Keratinocyte (primary cell): Measurements from ENCODE around the gene MAD1L1. TPM values are rescaled to one million over a fixed set of nuclear protein-coding genes. Genes with fewer than 3 reads are reported as not detected.

Experiments used
- DNase-seq: peaks from one replicate; pipeline ENCODE4 v3.0.0-alpha.2; 2011; ENCODE audit warnings: low read depth, missing footprints, low spot score
- FAIRE-seq: peaks from 2 replicates; lab custom pipeline; 2011; peaks lifted over from hg19 to GRCh38; lab: Jason Lieb, UNC
- H2AFZ ChIP-seq: 2 replicates; pipeline ENCODE4 v1.6.0; 2012; ENCODE audit warnings: low read length, control low read depth, inconsistent platforms; ENCODE audit not compliant: control insufficient read depth
- H3K27ac ChIP-seq: 2 replicates; pipeline ENCODE4 v1.5.1; 2011; ENCODE audit warnings: low read length; ENCODE audit not compliant: control insufficient read depth, insufficient read depth
- H3K27me3 ChIP-seq: 3 replicates; pipeline ENCODE4 v1.6.0; 2011; ENCODE audit warnings: low read length; ENCODE audit not compliant: control insufficient read depth, insufficient read depth; ENCODE audit errors: extremely low read depth
- H3K36me3 ChIP-seq, 2 experiments: 2 replicates in 1 of 2; 3 replicates in 1 of 2; pipeline ENCODE4 v1.5.1; 2011; ENCODE audit warnings: low read length in 2 of 2, mild to moderate bottlenecking in 1 of 2; ENCODE audit not compliant: control insufficient read depth in 2 of 2, insufficient read depth in 2 of 2; ENCODE audit errors: extremely low read depth in 1 of 2
- H3K4me1 ChIP-seq: 3 replicates; pipeline ENCODE4 v1.5.1; 2011; ENCODE audit warnings: low read length; ENCODE audit not compliant: control insufficient read depth, insufficient read depth; ENCODE audit errors: extremely low read depth
- H3K4me2 ChIP-seq: 3 replicates; pipeline ENCODE4 v1.6.0; 2011; ENCODE audit warnings: low read depth, low read length; ENCODE audit not compliant: control insufficient read depth, insufficient read depth; ENCODE audit errors: extremely low read depth
- H3K4me3 ChIP-seq, 3 experiments: fragments of 200-600 bp in 1 of 3; sonication (generic) in 1 of 3; 2 replicates in 2 of 3; 3 replicates in 1 of 3; pipeline ENCODE4 v1.5.1; 2011 to 2016; ENCODE audit warnings: low read length in 3 of 3, mild to moderate bottlenecking in 3 of 3, control low read depth in 2 of 3, inconsistent platforms in 1 of 3, low read depth in 1 of 3, mixed read lengths in 1 of 3, mixed run types in 1 of 3, moderate library complexity in 1 of 3; ENCODE audit not compliant: control insufficient read depth in 2 of 3, insufficient read depth in 2 of 3; ENCODE audit errors: extremely low read depth in 1 of 3
- H3K79me2 ChIP-seq: 2 replicates; pipeline ENCODE4 v1.6.0; 2012; ENCODE audit warnings: low read length; ENCODE audit not compliant: control insufficient read depth, insufficient read depth
- H3K9ac ChIP-seq: 3 replicates; pipeline ENCODE4 v1.6.0; 2011; ENCODE audit warnings: low read length; ENCODE audit not compliant: control insufficient read depth, insufficient read depth; ENCODE audit errors: extremely low read depth
- H3K9me1 ChIP-seq: 3 replicates; pipeline ENCODE4 v1.6.0; 2011; ENCODE audit warnings: low read length; ENCODE audit not compliant: control insufficient read depth, insufficient read depth; ENCODE audit errors: extremely low read depth
- H3K9me3 ChIP-seq: 2 replicates; pipeline ENCODE4 v1.5.1; 2012; ENCODE audit warnings: low read depth, low read length; ENCODE audit not compliant: control insufficient read depth
- H4K20me1 ChIP-seq: 3 replicates; pipeline ENCODE4 v1.6.0; 2011; ENCODE audit warnings: low read length; ENCODE audit not compliant: control insufficient read depth, insufficient read depth; ENCODE audit errors: extremely low read depth
- EZH2 ChIP-seq: IDR thresholded peaks from one replicate; pipeline ENCODE4 v1.6.1; 2012; ENCODE audit warnings: inconsistent platforms, mild to moderate bottlenecking, low read length, moderate library complexity
- dilution Hi-C: fragments of 300-500 bp; cut with MboI; formaldehyde crosslinking; loops from one replicate; pipeline ENCODE4 v1.7.0; 2020; ENCODE audit warnings: low sequenced_read_pairs; ENCODE audit not compliant: extremely low pct_ligation_motif_present
- polyA plus RNA-seq, 5 experiments: library from polyadenylated mRNA; depleted of rRNA in 3 of 5; stranded (reverse) in 3 of 5; stranded (forward) in 1 of 5; unstranded in 1 of 5; fragments of >200 nt; gene quantifications; 1 replicate in 1 of 5; 2 replicates in 3 of 5; 3 replicates in 1 of 5; pipeline versions ENCODE4 v1.2.1 to v1.2.3, GENCODE V29; 2011 to 2012; ENCODE audit warnings: missing spikeins in 2 of 5, low read depth in 1 of 5, low replicate concordance in 1 of 5
- TF ChIP-seq, protein P1 (sequence below), 3 experiments: IDR thresholded peaks in 1 of 3; conservative IDR thresholded peaks in 1 of 3; optimal IDR thresholded peaks in 1 of 3; 2 replicates in 2 of 3; 3 replicates in 1 of 3; pipeline versions ENCODE3 to v1.5.1; 2011; ENCODE audit warnings: low read length in 3 of 3, mild to moderate bottlenecking in 3 of 3, moderate library complexity in 2 of 3, control low read depth in 1 of 3, inconsistent platforms in 1 of 3; ENCODE audit not compliant: insufficient read depth in 2 of 3; ENCODE audit errors: extremely low read depth in 1 of 3

MAD1L1 gene
- polyA plus RNA-seq, 1 donor (not counting 4 experiments of a cell fraction or from before 2014, with no cell fraction given): 18.0 TPM

DNA sequence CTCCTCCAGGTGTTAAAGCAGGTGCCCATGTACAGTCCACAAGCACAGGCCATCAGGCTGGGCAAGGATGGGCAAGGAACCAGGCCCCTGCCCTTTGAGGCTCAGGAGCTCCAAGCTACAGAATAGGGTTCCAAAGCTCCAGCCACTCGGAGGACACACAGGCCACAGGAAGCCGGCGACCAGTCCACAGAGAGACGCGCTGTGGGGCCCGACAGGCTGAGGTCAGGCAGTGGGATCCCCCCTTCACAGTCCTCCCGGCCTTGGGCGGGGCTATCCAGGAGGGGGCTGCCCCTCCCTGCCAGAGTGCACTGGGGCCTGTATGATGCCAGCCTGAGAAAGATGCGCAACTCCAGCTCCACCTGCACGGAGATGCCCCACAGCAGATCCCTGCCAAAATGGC, 34.0 kb downstream of the MAD1L1 start:
- H3K27me3 ChIP-seq: no peaks in the 10 kb centered on the region
- no peaks in the 10 kb centered on the region for H4K20me1 ChIP-seq
- FAIRE-seq (no peak), DNase-seq (no peak)
- TF ChIP-seq, protein P1, sequence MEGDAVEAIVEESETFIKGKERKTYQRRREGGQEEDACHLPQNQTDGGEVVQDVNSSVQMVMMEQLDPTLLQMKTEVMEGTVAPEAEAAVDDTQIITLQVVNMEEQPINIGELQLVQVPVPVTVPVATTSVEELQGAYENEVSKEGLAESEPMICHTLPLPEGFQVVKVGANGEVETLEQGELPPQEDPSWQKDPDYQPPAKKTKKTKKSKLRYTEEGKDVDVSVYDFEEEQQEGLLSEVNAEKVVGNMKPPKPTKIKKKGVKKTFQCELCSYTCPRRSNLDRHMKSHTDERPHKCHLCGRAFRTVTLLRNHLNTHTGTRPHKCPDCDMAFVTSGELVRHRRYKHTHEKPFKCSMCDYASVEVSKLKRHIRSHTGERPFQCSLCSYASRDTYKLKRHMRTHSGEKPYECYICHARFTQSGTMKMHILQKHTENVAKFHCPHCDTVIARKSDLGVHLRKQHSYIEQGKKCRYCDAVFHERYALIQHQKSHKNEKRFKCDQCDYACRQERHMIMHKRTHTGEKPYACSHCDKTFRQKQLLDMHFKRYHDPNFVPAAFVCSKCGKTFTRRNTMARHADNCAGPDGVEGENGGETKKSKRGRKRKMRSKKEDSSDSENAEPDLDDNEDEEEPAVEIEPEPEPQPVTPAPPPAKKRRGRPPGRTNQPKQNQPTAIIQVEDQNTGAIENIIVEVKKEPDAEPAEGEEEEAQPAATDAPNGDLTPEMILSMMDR (optimal IDR thresholded peaks at IDR 0.05 in 1 of 3, IDR thresholded peaks at IDR 0.05 in 1 of 3, conservative IDR thresholded peaks at IDR 0.05 in 1 of 3; ENCODE audit: extremely low read depth in 1 of 3, insufficient read depth in 2 of 3, low read length in 3 of 3): no peak
- TF ChIP-seq EZH2: no peak
- no peak overlapping the region for H3K4me2 ChIP-seq
- H3K9me1 ChIP-seq: no peaks in the 10 kb centered on the region
- H3K79me2 ChIP-seq: no peaks in the 10 kb centered on the region
- no peak overlapping the region for H3K27ac ChIP-seq
- no peak overlapping the region for H2AFZ ChIP-seq
- no peaks in the 10 kb centered on the region for H3K9me3 ChIP-seq
- H3K9ac ChIP-seq: no peak overlapping the region
- H3K4me3 ChIP-seq: no peak overlapping the region
- dilution Hi-C loops: no loop called here
- peaks cover 11% of the 10 kb centered on the region for H3K4me1 ChIP-seq
- peaks cover 4 to 7% of the 10 kb centered on the region in 2 experiments for H3K36me3 ChIP-seq

DNA sequence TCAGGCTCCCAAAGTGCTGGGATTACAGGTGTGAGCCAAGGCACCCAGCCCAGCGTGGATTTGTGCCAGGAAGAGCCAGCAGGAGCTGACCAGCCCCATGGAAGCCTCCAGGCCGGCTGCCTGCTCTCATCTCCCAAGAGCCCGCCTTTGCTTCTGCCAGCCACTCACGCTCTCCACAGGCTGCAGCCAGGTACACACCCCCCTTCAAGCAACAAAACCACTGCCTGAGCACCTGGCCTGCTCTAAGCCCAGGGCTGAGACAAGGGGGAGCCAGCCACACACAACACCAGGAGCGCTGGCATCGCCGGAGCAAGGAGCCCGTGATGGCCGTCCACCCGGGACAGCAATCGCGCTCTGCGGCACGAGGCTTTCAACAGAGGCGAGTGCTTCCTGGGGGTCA, 34.5 kb downstream of the MAD1L1 start:
- TF ChIP-seq, protein P1 (optimal IDR thresholded peaks at IDR 0.05 in 1 of 3, IDR thresholded peaks at IDR 0.05 in 1 of 3, conservative IDR thresholded peaks at IDR 0.05 in 1 of 3; ENCODE audit: extremely low read depth in 1 of 3, insufficient read depth in 2 of 3, low read length in 3 of 3): no peak
- TF ChIP-seq EZH2: no peak
- FAIRE-seq (no peak), DNase-seq (no peak)
- dilution Hi-C loops: no loop called here
- H2AFZ ChIP-seq: no peak overlapping the region
- no peaks in the 10 kb centered on the region for H3K9me3 ChIP-seq
- H3K9me1 ChIP-seq: no peaks in the 10 kb centered on the region
- H3K79me2 ChIP-seq: no peaks in the 10 kb centered on the region
- H3K9ac ChIP-seq: no peak overlapping the region
- no peaks in the 10 kb centered on the region for H4K20me1 ChIP-seq
- no peak overlapping the region for H3K27ac ChIP-seq
- peaks cover 4 to 7% of the 10 kb centered on the region in 2 experiments for H3K36me3 ChIP-seq
- H3K27me3 ChIP-seq: no peaks in the 10 kb centered on the region
- H3K4me3 ChIP-seq: no peak overlapping the region
- peaks cover 11% of the 10 kb centered on the region for H3K4me1 ChIP-seq
- H3K4me2 ChIP-seq: no peak overlapping the region
